Measurements from ENCODE around the gene COG7. TPM values are rescaled to one million over a fixed set of nuclear protein-coding genes. Genes with fewer than 3 reads are reported as not detected.

Gene COG7
- total RNA-seq, 4 donors from 2014 or later: 21.6 to 35.7 (median 24.8) TPM

- Histone ChIP-seq H3K27me3 (no peaks in the 10 kb centered on the region), H3K27ac (no peak overlapping the region), H3K4me1 (no peaks in the 10 kb centered on the region), H3K4me3 (no peak overlapping the region), H3K9me3 (no peaks in the 10 kb centered on the region), H3K36me3 (peaks cover 7 to 86% (median 25%) of the 10 kb centered on the region in 3 donors)
- TF ChIP-seq CTCF (IDR thresholded peaks at IDR 0.05) (no peak), EP300 (IDR thresholded peaks at IDR 0.05) (no peak), POLR2A (IDR thresholded peaks at IDR 0.05) (no peak)
- 91% methylated on average over 9 to 15 of the region's 15 CpGs for WGBS, 2 donors
- no peak for DNase-seq (ENCODE audit: low spot score in 2 of 2)
Observed at GRCh38 chr16:23388786-23389185, 64.2 kb downstream of the COG7 start.

- TF ChIP-seq EP300 (IDR thresholded peaks at IDR 0.05) (no peak), POLR2A (IDR thresholded peaks at IDR 0.05) (no peak), CTCF (IDR thresholded peaks at IDR 0.05) (no peak)
- Histone ChIP-seq H3K36me3 (peaks cover 5 to 75% (median 21%) of the 10 kb centered on the region in 3 donors), H3K27me3 (no peaks in the 10 kb centered on the region), H3K4me3 (no peak overlapping the region), H3K4me1 (no peaks in the 10 kb centered on the region), H3K27ac (no peak overlapping the region), H3K9me3 (no peaks in the 10 kb centered on the region)
- 85 to 87% methylated on average over 8 of the region's 8 CpGs for WGBS, 2 donors
- DNase-seq (ENCODE audit: low spot score in 2 of 2): no peak
Observed at GRCh38 chr16:23387666-23388065, 65.3 kb downstream of the COG7 start.

GRCh38 chr16:23385441-23385840 is 67.5 kb downstream of the COG7 start:
- no peaks in the 10 kb centered on the region for H3K4me1 ChIP-seq
- peaks cover 0 to 53% (median 8%) of the 10 kb centered on the region in 3 donors for H3K36me3 ChIP-seq
- WGBS, 2 donors: 89% methylated on average over 15 of the region's 15 CpGs
- no peak overlapping the region for H3K4me3 ChIP-seq
- H3K27me3 ChIP-seq: no peaks in the 10 kb centered on the region
- TF ChIP-seq EP300 (IDR thresholded peaks at IDR 0.05) (no peak), CTCF (IDR thresholded peaks at IDR 0.05) (no peak)
- no peaks in the 10 kb centered on the region for H3K9me3 ChIP-seq
- no peak overlapping the region for H3K27ac ChIP-seq
- no peak for DNase-seq (ENCODE audit: low spot score in 2 of 2)

GRCh38 chr16:23384878-23385277 is 68.1 kb downstream of the COG7 start:
- no peak overlapping the region for H3K27ac ChIP-seq
- WGBS, 2 donors: 86 to 93% methylated on average over 10 of the region's 10 CpGs
- DNase-seq (ENCODE audit: low spot score in 2 of 2): no peak
- no peaks in the 10 kb centered on the region for H3K9me3 ChIP-seq
- no peak for TF ChIP-seq CTCF (IDR thresholded peaks at IDR 0.05)
- H3K4me3 ChIP-seq: no peak overlapping the region
- H3K36me3 ChIP-seq: peaks cover 0 to 47% (median 7%) of the 10 kb centered on the region in 3 donors
- H3K27me3 ChIP-seq: no peaks in the 10 kb centered on the region
- no peaks in the 10 kb centered on the region for H3K4me1 ChIP-seq

GRCh38 chr16:23383881-23384280 is 69.1 kb downstream of the COG7 start:
- no peak for DNase-seq (ENCODE audit: low spot score in 2 of 2)
- Histone ChIP-seq H3K27me3 (no peaks in the 10 kb centered on the region), H3K27ac (no peak overlapping the region), H3K4me3 (no peak overlapping the region), H3K4me1 (no peaks in the 10 kb centered on the region), H3K36me3 (peaks cover 0 to 37% (median 0%) of the 10 kb centered on the region in 3 donors), H3K9me3 (no peaks in the 10 kb centered on the region)
- 80 to 88% methylated on average over 2 to 3 of the region's 3 CpGs for WGBS, 2 donors
- TF ChIP-seq EP300 (IDR thresholded peaks at IDR 0.05) (no peak), POLR2A (IDR thresholded peaks at IDR 0.05) (no peak), CTCF (IDR thresholded peaks at IDR 0.05) (no peak)
